HEK293T (cell line): ENCODE results near the gene XBP1.
A peak's percentile ranks its signal among the peaks of the same experiment; 100 is the strongest.
"Not testable (repeated sequence)": the region's sequence is repeated elsewhere in the genome, so short reads cannot be mapped to it uniquely, and the experiment has no call there.

Experiments used
- CTCF ChIA-PET: fragments of 350-600 bp; formaldehyde crosslinking; extraction: SDS; loops from one replicate; lab custom pipeline; 2021; ENCODE audit warnings: antibody characterized with exemption, inconsistent platforms; lab: Yijun Ruan, JAX
- POLR2A ChIA-PET: fragments of 350-600 bp; formaldehyde crosslinking; extraction: SDS; loops from one replicate; lab custom pipeline; 2020; ENCODE audit warnings: antibody characterized with exemption, inconsistent platforms; lab: Yijun Ruan, JAX
- DNase-seq: peaks from one replicate; pipeline ENCODE4 v3.0.0; 2012; ENCODE audit warnings: mixed read lengths; ENCODE audit errors: extremely low spot score
- ARNT ChIP-seq: fragments of 450-650 bp; IDR thresholded peaks from 2 replicates; pipeline ENCODE4 v1.6.1; 2017; ENCODE audit warnings: mild to moderate bottlenecking
- BHLHE40 ChIP-seq: fragments of 450-650 bp; IDR thresholded peaks from 2 replicates; pipeline ENCODE4 v1.6.1; 2016; ENCODE audit warnings: mild to moderate bottlenecking, moderate library complexity, borderline replicate concordance
- CTBP1 ChIP-seq: fragments of 450-650 bp; IDR thresholded peaks from 2 replicates; pipeline ENCODE4 v1.6.1; 2016; ENCODE audit warnings: borderline replicate concordance
- ELF4 ChIP-seq: fragments of 450-650 bp; IDR thresholded peaks from 2 replicates; pipeline ENCODE4 v1.6.1; 2017; ENCODE audit warnings: antibody characterized with exemption
- FOXA1 ChIP-seq: fragments of 450-650 bp; IDR thresholded peaks from 2 replicates; pipeline ENCODE4 v1.6.1; 2016; ENCODE audit warnings: mild to moderate bottlenecking
- FOXK2 ChIP-seq: fragments of 450-650 bp; IDR thresholded peaks from 2 replicates; pipeline ENCODE4 v1.6.1; 2016; ENCODE audit warnings: mild to moderate bottlenecking
- FOXM1 ChIP-seq: fragments of 450-650 bp; IDR thresholded peaks from 2 replicates; pipeline ENCODE4 v1.6.1; 2017; ENCODE audit warnings: mild to moderate bottlenecking, borderline replicate concordance
- HDGF ChIP-seq: fragments of 450-650 bp; IDR thresholded peaks from 2 replicates; pipeline ENCODE4 v1.6.1; 2017; ENCODE audit warnings: antibody characterized with exemption, borderline replicate concordance
- L3MBTL2 ChIP-seq: fragments of 450-650 bp; conservative IDR thresholded peaks from 2 replicates; pipeline ENCODE4 v1.6.1; 2016; ENCODE audit warnings: mild to moderate bottlenecking
- LEF1 ChIP-seq: fragments of 450-650 bp; IDR thresholded peaks from 2 replicates; pipeline ENCODE4 v1.6.1; 2017; ENCODE audit warnings: mild to moderate bottlenecking, borderline replicate concordance
- NFRKB ChIP-seq: fragments of 450-650 bp; IDR thresholded peaks from 2 replicates; pipeline ENCODE4 v1.6.1; 2016; ENCODE audit warnings: mild to moderate bottlenecking, moderate library complexity
- PKNOX1 ChIP-seq: fragments of 450-650 bp; IDR thresholded peaks from 2 replicates; pipeline ENCODE4 v1.6.1; 2016
- SP1 ChIP-seq: fragments of 450-650 bp; IDR thresholded peaks from 2 replicates; pipeline ENCODE4 v1.6.1; 2017
- SUZ12 ChIP-seq: fragments of 450-650 bp; IDR thresholded peaks from 2 replicates; pipeline ENCODE4 v1.6.1; 2016; ENCODE audit warnings: mild to moderate bottlenecking
- TARDBP ChIP-seq: fragments of 450-650 bp; IDR thresholded peaks from 2 replicates; pipeline ENCODE4 v1.6.1; 2016
- ZNF384 ChIP-seq: fragments of 450-650 bp; IDR thresholded peaks from 2 replicates; pipeline ENCODE4 v1.6.1; 2016

Gene XBP1

GRCh38 chr22:28800308-28801041, at the start of gene XBP1:
Gene XBP1, minus strand, starts transcription at chr22:28800569.
- POLR2A ChIA-PET = interaction anchor here (0.6 to 5.1 kb wide), 24 partner anchors 8 to 527 kb away, joined by 3 to 48 read pairs (median 4); partner anchors contain the start of genes CCDC117, CHEK2, HSCB and ZNRF3
- DNase-seq = peak; percentile 99
- TF ChIP-seq TARDBP (no peak), L3MBTL2 (peak; percentile 82)
- CTCF ChIA-PET = interaction anchor here (1.1 kb wide), 1 partner anchor 80 kb away, joined by 4 read pairs; no protein-coding TSS in a partner anchor

GRCh38 chr22:28846994-28847393, 46.6 kb upstream of the XBP1 start:
- no peak for TF ChIP-seq HDGF
- no peak for TF ChIP-seq SUZ12
- POLR2A ChIA-PET = no interaction called here
- DNase-seq = no peak
- CTCF ChIA-PET = interaction anchor here (0.7 kb wide), 1 partner anchor 28 kb away, joined by 3 read pairs; no protein-coding TSS in a partner anchor

- DNase-seq, POLR2A ChIA-PET: not testable (repeated sequence)
- CTCF ChIA-PET = interaction anchor here (0.5 kb wide), 1 partner anchor 11 kb away, joined by 3 read pairs; no protein-coding TSS in a partner anchor
These were observed 43.9 kb upstream of the XBP1 start for GRCh38 chr22:28844277-28844676.

- TF ChIP-seq L3MBTL2 (no peak), PKNOX1 (no peak)
- CTCF ChIA-PET = interaction anchor here (0.5 kb wide), 1 partner anchor 11 kb away, joined by 3 read pairs; no protein-coding TSS in a partner anchor
- POLR2A ChIA-PET = no interaction called here
- DNase-seq = no peak
These were observed 43.3 kb upstream of the XBP1 start for GRCh38 chr22:28843633-28844032.

GRCh38 chr22:28841111-28841510, 40.7 kb upstream of the XBP1 start:
- CTCF ChIA-PET = no interaction called here
- POLR2A ChIA-PET = no interaction called here
- DNase-seq = no peak
- TF ChIP-seq CTBP1 (no peak), FOXA1 (no peak), ZNF384 (no peak), FOXK2 (no peak), SP1 (no peak), BHLHE40 (no peak), ARNT (no peak)

GRCh38 chr22:28838971-28839370, 38.6 kb upstream of the XBP1 start:
- TF ChIP-seq FOXM1 (no peak), LEF1 (no peak)
- POLR2A ChIA-PET = no interaction called here

GRCh38 chr22:28837640-28838039, 37.3 kb upstream of the XBP1 start:
- ChIA-PET POLR2A (interaction anchor here (1.2 kb wide), 1 partner anchor 38 kb away, joined by 4 read pairs; the partner anchor contains the start of gene XBP1), CTCF (no interaction called here)
- TF ChIP-seq FOXM1 (no peak), ZNF384 (no peak), FOXA1 (no peak), BHLHE40 (no peak), SP1 (no peak), LEF1 (no peak), ELF4 (no peak), L3MBTL2 (no peak), ARNT (no peak)
- DNase-seq = no peak

More at GRCh38 chr22:28838971-28839370, 38.6 kb upstream of the XBP1 start:
- CTCF ChIA-PET = no interaction called here
- DNase-seq = no peak

- no peak for TF ChIP-seq SP1
- TF ChIP-seq TARDBP = no peak
- TF ChIP-seq SUZ12 = no peak
- TF ChIP-seq NFRKB = no peak
- no peak for TF ChIP-seq BHLHE40
- no peak for TF ChIP-seq ARNT
- no peak for TF ChIP-seq CTBP1
- no peak for TF ChIP-seq ELF4
- TF ChIP-seq ZNF384 = no peak
- TF ChIP-seq LEF1 = no peak
- TF ChIP-seq FOXM1 = no peak
- no peak for TF ChIP-seq PKNOX1
- TF ChIP-seq FOXK2 = no peak
- ChIA-PET CTCF (no interaction called here), POLR2A (no interaction called here)
- no peak for DNase-seq
These were observed 35.3 kb upstream of the XBP1 start for GRCh38 chr22:28835630-28836189.
